ENCODE results near the gene DEXI. TPM values are rescaled to one million over a fixed set of nuclear protein-coding genes. Genes with fewer than 3 reads are reported as not detected.
A peak's percentile ranks its signal among the peaks of the same experiment; 100 is the strongest.

Gene DEXI
- total and polyA plus RNA-seq, 2 of the 13 experiments (the other 11 are each of a cell fraction or from before 2014, with no cell fraction given) = 51.5 to 70.4 TPM

DNA sequence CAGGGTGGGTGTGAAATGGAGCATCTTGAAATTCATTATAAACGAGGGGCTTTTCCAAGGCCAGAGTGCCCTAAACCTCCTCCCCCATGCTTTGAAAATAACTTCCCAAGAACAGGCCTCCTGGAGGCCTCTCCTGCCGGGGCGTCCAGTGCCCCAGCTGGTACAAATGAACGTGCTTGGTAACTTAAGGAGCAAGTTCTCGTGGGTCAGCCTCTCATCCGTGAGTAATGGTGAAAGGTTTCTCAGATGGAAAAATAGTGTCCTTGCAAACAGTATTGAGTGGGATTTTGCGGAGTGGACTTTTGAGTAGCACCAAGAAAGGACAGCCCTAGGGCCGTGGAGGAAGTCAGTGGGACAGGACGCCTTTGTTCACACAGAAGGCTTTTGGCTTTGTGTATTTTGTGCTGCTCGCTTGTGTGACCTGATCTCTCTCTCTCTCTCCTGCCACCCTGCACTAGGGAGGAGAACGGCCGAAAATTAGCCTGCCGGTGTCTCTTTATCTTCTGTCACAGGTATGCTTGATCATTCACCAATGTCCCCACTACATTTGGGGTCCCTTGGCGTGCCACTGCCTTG is 36.7 kb upstream of the DEXI start (continued):
- TF ChIP-seq, protein P1, sequence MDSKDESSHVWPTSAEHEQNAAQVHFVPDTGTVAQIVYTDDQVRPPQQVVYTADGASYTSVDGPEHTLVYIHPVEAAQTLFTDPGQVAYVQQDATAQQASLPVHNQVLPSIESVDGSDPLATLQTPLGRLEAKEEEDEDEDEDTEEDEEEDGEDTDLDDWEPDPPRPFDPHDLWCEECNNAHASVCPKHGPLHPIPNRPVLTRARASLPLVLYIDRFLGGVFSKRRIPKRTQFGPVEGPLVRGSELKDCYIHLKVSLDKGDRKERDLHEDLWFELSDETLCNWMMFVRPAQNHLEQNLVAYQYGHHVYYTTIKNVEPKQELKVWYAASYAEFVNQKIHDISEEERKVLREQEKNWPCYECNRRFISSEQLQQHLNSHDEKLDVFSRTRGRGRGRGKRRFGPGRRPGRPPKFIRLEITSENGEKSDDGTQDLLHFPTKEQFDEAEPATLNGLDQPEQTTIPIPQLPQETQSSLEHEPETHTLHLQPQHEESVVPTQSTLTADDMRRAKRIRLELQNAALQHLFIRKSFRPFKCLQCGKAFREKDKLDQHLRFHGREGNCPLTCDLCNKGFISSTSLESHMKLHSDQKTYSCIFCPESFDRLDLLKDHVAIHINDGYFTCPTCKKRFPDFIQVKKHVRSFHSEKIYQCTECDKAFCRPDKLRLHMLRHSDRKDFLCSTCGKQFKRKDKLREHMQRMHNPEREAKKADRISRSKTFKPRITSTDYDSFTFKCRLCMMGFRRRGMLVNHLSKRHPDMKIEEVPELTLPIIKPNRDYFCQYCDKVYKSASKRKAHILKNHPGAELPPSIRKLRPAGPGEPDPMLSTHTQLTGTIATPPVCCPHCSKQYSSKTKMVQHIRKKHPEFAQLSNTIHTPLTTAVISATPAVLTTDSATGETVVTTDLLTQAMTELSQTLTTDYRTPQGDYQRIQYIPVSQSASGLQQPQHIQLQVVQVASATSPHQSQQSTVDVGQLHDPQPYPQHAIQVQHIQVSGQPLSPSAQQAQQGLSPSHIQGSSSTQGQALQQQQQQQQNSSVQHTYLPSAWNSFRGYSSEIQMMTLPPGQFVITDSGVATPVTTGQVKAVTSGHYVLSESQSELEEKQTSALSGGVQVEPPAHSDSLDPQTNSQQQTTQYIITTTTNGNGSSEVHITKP (CRISPR knock-in tag; IDR thresholded peaks at IDR 0.05; ENCODE audit: low read depth) = no peak
- TF ChIP-seq MEIS1 (CRISPR knock-in tag; IDR thresholded peaks at IDR 0.05; ENCODE audit: borderline replicate concordance) = no peak
- TF ChIP-seq, protein P2, sequence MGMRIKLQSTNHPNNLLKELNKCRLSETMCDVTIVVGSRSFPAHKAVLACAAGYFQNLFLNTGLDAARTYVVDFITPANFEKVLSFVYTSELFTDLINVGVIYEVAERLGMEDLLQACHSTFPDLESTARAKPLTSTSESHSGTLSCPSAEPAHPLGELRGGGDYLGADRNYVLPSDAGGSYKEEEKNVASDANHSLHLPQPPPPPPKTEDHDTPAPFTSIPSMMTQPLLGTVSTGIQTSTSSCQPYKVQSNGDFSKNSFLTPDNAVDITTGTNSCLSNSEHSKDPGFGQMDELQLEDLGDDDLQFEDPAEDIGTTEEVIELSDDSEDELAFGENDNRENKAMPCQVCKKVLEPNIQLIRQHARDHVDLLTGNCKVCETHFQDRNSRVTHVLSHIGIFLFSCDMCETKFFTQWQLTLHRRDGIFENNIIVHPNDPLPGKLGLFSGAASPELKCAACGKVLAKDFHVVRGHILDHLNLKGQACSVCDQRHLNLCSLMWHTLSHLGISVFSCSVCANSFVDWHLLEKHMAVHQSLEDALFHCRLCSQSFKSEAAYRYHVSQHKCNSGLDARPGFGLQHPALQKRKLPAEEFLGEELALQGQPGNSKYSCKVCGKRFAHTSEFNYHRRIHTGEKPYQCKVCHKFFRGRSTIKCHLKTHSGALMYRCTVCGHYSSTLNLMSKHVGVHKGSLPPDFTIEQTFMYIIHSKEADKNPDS (CRISPR knock-in tag; IDR thresholded peaks at IDR 0.05) = no peak
- TF ChIP-seq ZNF274 (CRISPR knock-in tag; IDR thresholded peaks at IDR 0.05) = no peak
- TF ChIP-seq, protein P3, sequence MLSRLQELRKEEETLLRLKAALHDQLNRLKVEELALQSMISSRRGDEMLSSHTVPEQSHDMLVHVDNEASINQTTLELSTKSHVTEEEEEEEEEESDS (CRISPR knock-in tag; IDR thresholded peaks at IDR 0.05; ENCODE audit: borderline replicate concordance) = no peak
- no peak for TF ChIP-seq ZNF225 (CRISPR knock-in tag; IDR thresholded peaks at IDR 0.05)
- TF ChIP-seq ZNF292 (CRISPR knock-in tag; IDR thresholded peaks at IDR 0.05; ENCODE audit: borderline replicate concordance, low read depth) = peak; percentile 38; the same call in 1 of the 2 replicates
- peak; percentile 20; the same call in 1 of the 2 replicates for TF ChIP-seq RXRB (CRISPR knock-in tag; IDR thresholded peaks at IDR 0.05; ENCODE audit: borderline replicate concordance)
- no peak for TF ChIP-seq ZNF382 (CRISPR knock-in tag; IDR thresholded peaks at IDR 0.05; ENCODE audit: borderline replicate concordance)
- TF ChIP-seq NR2F2 (IDR thresholded peaks at IDR 0.05; ENCODE audit: borderline replicate concordance, low read depth) = no peak
- TF ChIP-seq, protein P4, sequence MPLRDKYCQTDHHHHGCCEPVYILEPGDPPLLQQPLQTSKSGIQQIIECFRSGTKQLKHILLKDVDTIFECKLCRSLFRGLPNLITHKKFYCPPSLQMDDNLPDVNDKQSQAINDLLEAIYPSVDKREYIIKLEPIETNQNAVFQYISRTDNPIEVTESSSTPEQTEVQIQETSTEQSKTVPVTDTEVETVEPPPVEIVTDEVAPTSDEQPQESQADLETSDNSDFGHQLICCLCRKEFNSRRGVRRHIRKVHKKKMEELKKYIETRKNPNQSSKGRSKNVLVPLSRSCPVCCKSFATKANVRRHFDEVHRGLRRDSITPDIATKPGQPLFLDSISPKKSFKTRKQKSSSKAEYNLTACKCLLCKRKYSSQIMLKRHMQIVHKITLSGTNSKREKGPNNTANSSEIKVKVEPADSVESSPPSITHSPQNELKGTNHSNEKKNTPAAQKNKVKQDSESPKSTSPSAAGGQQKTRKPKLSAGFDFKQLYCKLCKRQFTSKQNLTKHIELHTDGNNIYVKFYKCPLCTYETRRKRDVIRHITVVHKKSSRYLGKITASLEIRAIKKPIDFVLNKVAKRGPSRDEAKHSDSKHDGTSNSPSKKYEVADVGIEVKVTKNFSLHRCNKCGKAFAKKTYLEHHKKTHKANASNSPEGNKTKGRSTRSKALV (CRISPR knock-in tag; IDR thresholded peaks at IDR 0.05) = no peak
- no peak for TF ChIP-seq STAG1 (CRISPR knock-in tag; IDR thresholded peaks at IDR 0.05)
- no peak for TF ChIP-seq TSC22D2 (CRISPR knock-in tag; IDR thresholded peaks at IDR 0.05; ENCODE audit: borderline replicate concordance)
- TF ChIP-seq, protein P5, sequence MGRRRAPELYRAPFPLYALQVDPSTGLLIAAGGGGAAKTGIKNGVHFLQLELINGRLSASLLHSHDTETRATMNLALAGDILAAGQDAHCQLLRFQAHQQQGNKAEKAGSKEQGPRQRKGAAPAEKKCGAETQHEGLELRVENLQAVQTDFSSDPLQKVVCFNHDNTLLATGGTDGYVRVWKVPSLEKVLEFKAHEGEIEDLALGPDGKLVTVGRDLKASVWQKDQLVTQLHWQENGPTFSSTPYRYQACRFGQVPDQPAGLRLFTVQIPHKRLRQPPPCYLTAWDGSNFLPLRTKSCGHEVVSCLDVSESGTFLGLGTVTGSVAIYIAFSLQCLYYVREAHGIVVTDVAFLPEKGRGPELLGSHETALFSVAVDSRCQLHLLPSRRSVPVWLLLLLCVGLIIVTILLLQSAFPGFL (CRISPR knock-in tag; IDR thresholded peaks at IDR 0.05) = no peak
- TF ChIP-seq ZNF670 (CRISPR knock-in tag; IDR thresholded peaks at IDR 0.05; ENCODE audit: borderline replicate concordance) = no peak
- TF ChIP-seq POGZ (CRISPR knock-in tag; IDR thresholded peaks at IDR 0.05) = 0 out of 2 replicates have a peak, but pooled peaks have one; percentile 16
- TF ChIP-seq, protein P6, sequence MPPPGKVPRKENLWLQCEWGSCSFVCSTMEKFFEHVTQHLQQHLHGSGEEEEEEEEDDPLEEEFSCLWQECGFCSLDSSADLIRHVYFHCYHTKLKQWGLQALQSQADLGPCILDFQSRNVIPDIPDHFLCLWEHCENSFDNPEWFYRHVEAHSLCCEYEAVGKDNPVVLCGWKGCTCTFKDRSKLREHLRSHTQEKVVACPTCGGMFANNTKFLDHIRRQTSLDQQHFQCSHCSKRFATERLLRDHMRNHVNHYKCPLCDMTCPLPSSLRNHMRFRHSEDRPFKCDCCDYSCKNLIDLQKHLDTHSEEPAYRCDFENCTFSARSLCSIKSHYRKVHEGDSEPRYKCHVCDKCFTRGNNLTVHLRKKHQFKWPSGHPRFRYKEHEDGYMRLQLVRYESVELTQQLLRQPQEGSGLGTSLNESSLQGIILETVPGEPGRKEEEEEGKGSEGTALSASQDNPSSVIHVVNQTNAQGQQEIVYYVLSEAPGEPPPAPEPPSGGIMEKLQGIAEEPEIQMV (CRISPR knock-in tag; IDR thresholded peaks at IDR 0.05; ENCODE audit: low read depth) = 0 out of 2 replicates have a peak, but pooled peaks have one; percentile 26
- no peak for TF ChIP-seq NFIC (IDR thresholded peaks at IDR 0.05; ENCODE audit: low read length)
- no peak for TF ChIP-seq SCMH1 (CRISPR knock-in tag; IDR thresholded peaks at IDR 0.05; ENCODE audit: borderline replicate concordance)
